NT2/D1 (cell line): Measurements from ENCODE around the gene BTAF1.

ENCODE experiments used
- SUZ12 ChIP-seq: IDR thresholded peaks from 2 replicates; pipeline ENCODE4 v1.6.1; 2011; ENCODE audit not compliant: insufficient read length, insufficient read depth; ENCODE audit errors: extremely low read depth
- YY1 ChIP-seq: IDR thresholded peaks from 2 replicates; pipeline ENCODE4 v1.6.1; 2011; ENCODE audit not compliant: insufficient read length, insufficient read depth

DNA sequence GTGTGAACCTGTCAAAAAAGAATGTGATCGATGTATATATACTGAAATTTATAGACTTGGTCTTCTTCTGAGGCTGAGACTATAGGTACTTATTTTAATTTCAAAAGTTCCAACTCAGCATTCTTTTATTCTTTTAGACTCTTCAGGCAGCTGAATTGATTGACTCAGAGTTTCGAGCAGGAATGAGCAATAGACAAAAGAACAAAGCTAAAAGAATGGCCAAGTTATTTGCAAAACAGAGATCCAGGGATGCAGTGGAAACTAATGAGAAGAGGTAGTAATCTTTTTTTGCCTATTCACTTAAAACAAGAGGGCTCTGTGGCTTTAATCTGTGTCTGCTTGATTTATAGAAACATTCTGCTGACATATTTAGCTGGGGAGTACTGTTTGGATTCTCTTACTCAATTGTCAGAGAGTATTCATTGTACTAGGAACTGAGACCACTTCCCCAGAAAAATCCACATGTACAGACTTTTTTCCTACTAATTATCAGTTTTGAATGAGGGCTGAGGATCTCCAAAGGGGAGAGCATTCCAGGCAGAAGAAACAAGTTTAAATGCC, 30.1 kb downstream of the BTAF1 start:
- TF ChIP-seq YY1 (no peak), SUZ12 (no peak)
